Amniotic stem cell (primary cell): ENCODE results near the gene WDR27.
"Not testable (repeated sequence)": the region's sequence is repeated elsewhere in the genome, so short reads cannot be mapped to it uniquely, and the experiment has no call there.

Experiments
- DNase-seq: peaks from one replicate; lab custom pipeline; 2025; lab: John Stamatoyannopoulos, UW

The WDR27 gene

DNA sequence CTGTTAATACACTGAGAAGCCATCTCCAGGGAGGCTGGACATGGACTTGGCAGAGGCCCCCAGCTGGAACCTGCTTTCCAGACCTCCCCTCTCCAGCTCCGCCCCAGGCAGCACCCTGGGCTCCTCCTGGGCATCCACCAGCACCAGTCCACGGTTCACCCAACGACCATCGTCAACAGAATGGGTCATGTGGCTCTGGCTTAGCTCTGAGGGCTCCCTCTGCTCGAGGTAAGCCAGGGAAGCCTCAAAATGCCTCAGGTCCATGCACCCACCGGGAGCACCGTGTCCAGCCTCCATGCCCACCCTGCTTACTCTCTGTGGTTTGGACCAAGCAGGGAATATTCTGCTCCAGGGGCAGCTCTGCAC, 40.5 kb downstream of the WDR27 start:
- no peak for DNase-seq

DNA sequence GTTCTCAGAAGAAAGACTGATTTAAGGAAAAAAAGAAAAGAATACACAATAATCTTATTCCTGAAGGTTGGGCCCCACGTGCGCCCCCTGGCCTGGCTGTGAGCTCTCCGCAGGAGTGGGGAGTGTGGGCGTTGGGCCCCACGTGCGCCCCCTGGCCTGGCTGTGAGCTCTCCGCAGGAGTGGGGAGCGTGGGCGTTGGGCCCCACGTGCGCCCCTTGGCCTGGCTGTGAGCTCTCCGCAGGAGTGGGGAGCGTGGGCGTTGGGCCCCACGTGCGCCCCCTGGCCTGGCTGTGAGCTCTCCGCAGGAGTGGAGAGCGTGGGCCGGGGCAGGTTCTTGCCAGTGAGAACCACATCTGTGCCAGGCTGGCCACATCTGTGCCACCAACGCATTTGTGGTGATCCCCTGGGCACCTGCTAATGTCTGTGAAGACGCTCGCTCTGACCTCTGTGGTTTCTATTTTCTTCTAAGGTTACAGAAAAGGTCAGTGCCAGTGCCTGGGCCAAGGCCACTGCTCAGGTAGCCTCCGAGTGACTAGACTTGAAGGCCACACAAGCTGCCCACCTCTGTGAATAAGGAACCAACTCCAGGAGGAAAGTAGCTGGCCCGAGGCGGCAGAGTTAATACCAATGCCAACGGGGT, 41.0 kb downstream of the WDR27 start:
- no peak for DNase-seq

DNA sequence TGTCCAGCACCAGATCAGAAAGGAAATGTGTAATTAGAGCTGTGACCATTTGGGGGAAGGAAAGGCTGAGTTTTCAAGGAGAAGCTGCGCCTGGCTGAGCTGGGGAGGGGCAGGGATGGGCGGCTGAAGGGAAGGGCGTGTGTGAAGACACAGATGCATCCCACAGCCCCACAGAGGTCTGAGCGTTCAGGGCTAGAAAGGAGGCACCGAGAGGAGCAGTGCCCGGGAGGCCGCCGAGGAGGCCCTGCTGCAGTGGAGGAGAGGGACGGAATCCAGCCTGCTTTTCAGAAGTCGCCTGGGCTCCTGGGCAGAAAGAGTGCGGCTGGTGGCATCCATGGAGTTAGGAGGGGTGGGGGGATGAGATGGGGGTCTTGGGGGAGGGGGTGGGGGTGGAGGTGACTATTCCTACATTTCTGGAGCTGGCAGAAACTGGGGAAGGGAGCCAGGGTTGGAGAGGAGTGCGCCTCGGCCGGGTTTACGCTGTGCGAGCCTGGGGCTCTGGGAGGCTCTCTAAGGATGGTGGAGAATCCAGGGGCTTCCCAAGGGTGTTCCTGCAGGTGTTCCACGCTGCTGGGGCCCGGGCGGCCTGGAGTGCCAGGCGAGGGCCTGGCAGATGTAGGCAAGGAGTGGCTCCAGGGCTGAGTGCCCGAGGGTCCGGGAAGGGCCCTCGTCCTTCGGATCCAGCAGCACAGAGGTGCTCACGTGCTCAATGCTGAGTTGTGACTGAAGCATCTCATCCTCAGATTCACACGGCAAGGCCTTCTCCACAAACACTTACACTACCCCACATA, 41.8 kb downstream of the WDR27 start:
- DNase-seq, result no peak

DNA sequence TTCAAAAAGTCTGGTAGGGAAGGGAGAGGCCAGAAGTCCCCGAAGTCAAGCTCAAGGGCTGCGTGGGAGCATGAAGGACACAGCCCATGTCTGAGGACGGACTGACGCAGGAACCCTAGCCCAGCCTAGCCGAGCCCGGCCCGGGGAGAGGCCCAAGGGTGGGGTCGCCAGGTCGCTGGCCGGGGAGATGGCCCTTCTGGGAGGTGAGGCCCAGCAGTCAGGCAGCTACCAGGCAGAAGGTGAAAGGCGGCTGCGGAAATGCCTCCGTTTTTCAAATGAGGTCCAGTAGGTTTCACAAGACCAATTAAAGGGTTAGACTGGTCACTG, 44.6 kb downstream of the WDR27 start:
- no peak for DNase-seq

GRCh38 chr6:169656546-169657283, 45.1 kb downstream of the WDR27 start:
- DNase-seq, result no peak

DNA sequence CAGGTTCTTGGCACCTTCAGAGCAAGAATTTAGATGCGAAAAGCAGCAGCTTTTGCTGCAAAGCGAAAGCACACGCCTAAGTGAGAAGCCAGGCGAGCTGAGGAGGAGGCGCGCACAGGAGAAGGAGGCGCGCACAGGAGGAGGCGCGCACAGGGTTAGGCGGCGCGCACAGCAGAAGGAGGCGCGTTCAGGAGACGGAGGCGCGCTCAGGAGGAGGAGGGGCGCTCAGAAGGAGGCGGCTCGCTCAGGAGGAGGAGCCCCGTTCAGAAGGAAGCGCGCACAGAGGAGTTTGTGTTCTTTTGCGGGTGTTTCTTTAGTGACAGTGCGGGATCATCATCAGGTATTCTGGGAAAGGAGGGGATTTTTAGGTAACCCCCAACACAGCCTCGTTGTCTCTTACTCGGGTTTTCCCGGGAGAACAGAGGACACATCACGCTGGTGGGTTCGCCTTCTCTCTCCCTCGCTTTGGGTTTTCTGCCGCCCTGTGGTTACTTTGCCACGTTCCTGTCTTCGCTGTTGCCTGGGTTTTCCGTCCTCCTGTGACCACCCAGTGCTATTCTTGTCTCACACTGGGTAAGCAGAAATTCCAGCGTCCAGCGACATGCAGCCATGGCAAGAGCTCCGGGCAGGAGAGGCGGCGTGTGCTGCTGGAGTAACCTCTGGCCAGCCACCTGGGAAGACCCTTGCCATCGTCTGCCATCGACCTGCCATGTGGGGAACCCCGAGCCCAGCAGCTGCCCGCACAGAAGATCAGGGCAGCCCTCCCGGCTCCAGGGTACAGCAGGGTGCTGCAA, 47.0 kb downstream of the WDR27 start:
- peak; percentile 7 for DNase-seq

DNA sequence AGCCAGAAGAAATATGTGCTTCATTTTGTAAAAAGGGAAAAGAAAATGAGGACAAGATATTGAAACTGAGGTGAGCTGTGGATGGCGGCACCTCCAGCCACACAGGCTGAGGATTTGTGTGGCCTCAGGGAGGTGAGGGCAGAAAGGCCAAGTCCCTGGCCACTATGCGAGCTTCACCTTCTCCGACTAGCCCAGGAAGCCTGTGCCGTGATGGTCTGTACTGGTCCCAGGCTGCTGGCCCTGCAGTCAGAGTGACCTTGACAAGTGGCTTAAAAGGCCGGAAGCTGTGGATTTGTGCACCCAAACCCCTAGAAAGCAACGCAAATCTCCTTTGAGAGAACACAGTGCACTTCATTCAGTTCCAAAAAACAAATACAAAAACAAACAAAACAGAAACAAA, 48.1 kb downstream of the WDR27 start:
- no peak for DNase-seq

- no peak for DNase-seq
Measured at GRCh38 chr6:169652896-169653295, 48.9 kb downstream of the WDR27 start.

GRCh38 chr6:169651498-169651897, 50.3 kb downstream of the WDR27 start:
- no peak for DNase-seq

- DNase-seq, result no peak
Measured at GRCh38 chr6:169650959-169651292, 50.9 kb downstream of the WDR27 start.

GRCh38 chr6:169650241-169650958, 51.4 kb downstream of the WDR27 start:
- DNase-seq, result no peak

DNA sequence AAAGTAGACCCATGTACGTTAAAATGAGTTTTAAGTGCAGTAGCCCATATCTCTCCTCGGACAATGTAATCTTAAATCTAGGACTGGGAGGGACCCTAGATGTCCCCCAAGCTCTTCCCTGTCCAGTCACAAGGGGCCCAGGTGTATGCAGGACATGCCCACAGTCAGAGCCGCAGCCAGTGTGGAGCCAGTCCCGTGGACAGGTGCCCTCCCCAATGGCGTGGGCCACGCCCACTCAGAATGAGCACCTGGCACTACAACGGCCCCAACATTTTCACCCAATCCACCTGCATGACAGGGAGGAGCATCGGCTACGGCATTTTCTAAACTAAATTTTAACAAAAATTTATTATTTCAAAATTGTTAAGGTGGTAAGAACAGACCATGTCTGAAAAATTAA, 53.2 kb downstream of the WDR27 start:
- no peak for DNase-seq

DNA sequence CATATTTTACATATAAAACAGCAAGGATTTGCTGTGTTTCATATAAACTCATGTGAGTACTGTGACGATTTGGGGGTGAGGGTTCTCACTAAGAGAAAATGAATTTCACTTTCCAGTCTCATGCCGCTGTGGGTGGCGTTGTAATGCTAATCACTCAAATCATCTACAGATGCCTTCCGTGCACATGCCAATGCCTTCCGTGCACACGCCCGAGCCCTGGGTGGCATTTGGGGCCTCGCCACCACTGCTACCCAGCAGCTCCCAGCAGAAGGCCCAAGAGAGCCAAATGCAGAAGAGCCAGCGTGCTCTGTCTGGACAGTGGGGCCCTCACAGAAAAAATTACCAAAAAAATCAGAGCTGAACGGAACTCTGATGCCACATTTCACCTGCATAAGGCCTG, 53.7 kb downstream of the WDR27 start:
- no peak for DNase-seq

DNA sequence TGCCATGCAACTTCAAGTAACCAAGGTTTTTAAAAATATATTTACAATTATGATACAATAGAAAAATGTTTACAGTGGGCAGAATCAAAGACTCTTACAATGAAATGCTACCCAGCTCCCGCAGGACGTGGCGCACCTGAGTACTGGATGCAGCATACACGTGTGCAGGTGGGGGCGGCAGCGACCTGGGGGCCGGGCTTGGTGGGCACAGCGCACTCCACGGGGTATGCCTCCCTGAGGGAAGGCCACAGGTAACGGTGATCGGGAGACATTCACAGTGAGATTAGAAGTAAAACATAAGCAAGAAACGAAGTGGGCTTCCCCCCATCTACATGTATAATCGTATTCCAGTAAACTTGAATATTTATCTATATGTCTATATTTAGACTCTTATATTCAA, 54.2 kb downstream of the WDR27 start:
- no peak for DNase-seq

DNA sequence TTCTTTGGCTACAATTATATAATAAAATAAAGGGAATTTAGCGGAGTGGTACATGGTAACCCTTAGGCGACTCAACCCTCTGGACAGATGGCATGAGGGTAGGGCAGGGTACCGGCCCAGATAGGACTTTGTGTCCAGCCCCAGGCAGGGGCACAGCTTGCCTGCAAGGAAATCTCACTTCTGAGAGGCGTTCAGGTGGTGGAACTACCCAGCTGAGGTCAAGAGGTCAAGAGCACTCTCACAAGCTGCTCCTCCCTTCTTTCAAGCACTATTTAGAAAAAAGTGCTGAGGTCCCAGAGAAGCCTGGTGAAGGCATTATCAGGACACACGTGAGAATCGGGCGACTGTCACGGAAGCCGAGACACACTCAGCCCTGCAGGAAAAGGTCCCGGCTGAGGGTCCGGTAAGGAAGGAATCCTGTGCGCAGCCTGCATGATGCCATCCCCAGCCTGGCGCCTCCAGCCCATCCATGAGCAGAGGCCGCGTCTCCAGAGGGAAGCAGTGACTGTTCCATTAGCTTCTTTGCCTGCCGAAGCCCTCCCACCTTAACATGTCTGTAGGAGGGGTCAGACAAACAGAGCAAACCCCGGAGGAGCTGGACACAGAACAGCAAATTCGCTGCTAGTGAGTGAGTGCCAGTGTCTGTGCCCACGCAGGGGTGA, 54.8 kb downstream of the WDR27 start:
- no peak for DNase-seq

DNA sequence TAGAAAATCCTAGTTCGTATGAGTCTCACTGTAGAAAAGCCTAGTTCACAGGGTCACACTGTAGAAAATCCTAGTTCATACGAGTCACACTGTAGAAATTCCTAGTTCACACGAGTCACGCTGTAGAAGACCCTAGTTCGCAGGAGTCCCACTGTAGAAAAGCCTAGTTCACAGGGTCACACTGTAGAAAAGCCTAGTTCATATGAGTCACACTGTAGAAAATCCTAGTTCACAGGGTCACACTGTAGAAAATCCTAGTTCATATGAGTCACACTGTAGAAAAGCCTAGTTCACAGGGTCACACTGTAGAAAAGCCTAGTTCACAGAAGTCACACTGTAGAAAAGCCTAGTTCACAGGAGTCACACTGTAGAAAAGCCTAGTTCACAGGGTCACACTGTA, 56.4 kb downstream of the WDR27 start:
- DNase-seq, result not testable (repeated sequence)

DNA sequence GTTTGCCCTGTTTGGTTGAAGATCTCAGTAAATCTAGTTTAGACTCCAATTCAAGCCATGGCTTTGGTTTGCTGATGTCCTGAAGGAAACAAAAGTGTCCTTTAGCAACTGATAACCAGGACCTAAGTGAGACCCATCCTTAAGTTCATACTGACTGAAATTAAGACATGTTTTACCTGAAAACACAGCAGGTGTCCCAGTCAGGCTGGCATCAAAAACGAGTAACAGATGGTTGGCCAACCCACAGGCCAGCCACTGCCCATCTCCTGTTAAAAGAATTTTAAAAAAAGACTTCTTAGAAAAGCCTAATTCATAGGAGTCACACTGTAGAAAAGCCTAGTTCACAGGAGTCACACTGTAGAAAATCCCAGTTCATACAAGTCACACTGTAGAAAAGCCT, 58.3 kb downstream of the WDR27 start:
- no peak for DNase-seq

GRCh38 chr6:169642455-169642854, 59.4 kb downstream of the WDR27 start:
- DNase-seq, result no peak

- no peak for DNase-seq
Measured at GRCh38 chr6:169641461-169642085, 60.3 kb downstream of the WDR27 start.

DNA sequence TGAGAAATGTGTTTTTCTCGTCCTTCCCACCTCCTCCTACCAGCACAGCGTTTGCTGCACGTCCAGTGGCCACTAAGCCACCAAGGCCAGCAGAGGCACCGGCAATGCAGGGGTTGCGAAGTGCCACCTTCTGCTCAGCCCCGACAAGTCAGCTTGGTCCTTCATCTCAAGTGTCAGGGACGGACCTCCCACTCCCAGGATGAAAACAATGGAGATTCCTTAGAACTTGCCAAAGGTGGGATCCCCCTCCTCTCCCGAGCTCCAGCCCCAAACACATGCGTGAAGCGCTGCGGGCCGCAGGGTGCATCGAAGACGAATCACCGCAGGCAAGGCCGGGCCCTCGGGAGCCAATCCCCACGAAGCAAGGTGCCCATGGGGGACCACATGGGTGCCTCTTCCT, 60.8 kb downstream of the WDR27 start:
- no peak for DNase-seq

GRCh38 chr6:169640351-169640852, 61.4 kb downstream of the WDR27 start:
- no peak for DNase-seq
